Natural killer cell (primary cell): ENCODE data around the gene SYNDIG1. TPM values are rescaled to one million over a fixed set of nuclear protein-coding genes. Genes with fewer than 3 reads are reported as not detected.

Experiments used
- ATAC-seq, 3 donors: fragments of 150-1000 bp in 2 of 3; fragments of 200-7000 bp in 1 of 3; cut with Tn5 transposase; 1 replicate in 1 of 3; 2 replicates in 2 of 3; pipeline ENCODE4 v1.10.0; 2021; ENCODE audit warnings: mild to moderate bottlenecking in 2 of 3, moderate library complexity in 2 of 3
- DNase-seq, 2 donors: peaks; one replicate each; pipeline versions ENCODE4 v3.0.0 to v3.0.0-alpha.2; 2013 to 2021; ENCODE audit warnings: mixed read lengths in 1 of 2
- H3K27ac ChIP-seq: one replicate; pipeline ENCODE4 v1.5.1; 2013; ENCODE audit warnings: mild to moderate bottlenecking, low read length
- H3K27me3 ChIP-seq: one replicate; pipeline ENCODE4 v1.6.1; 2013; ENCODE audit warnings: low read length; ENCODE audit not compliant: control insufficient read depth, insufficient read depth
- H3K36me3 ChIP-seq: one replicate; pipeline ENCODE4 v1.6.1; 2013; ENCODE audit warnings: low read length; ENCODE audit not compliant: control insufficient read depth, insufficient read depth
- H3K4me1 ChIP-seq: one replicate; pipeline ENCODE4 v1.6.1; 2013; ENCODE audit warnings: low read length; ENCODE audit not compliant: control insufficient read depth, insufficient read depth
- H3K4me3 ChIP-seq: one replicate; pipeline ENCODE4 v1.5.1; 2013; ENCODE audit warnings: low read length
- H3K9me3 ChIP-seq: one replicate; pipeline ENCODE4 v1.6.1; 2013; ENCODE audit warnings: low read length; ENCODE audit not compliant: control insufficient read depth, insufficient read depth
- H3K27ac Mint-ChIP-seq, 2 donors: one replicate each; pipeline ENCODE4 v1.8.0; 2022; ENCODE audit warnings: mild to moderate bottlenecking in 2 of 2, mixed read lengths in 2 of 2, moderate library complexity in 1 of 2
- H3K27me3 Mint-ChIP-seq, 2 donors: one replicate each; pipeline ENCODE4 v1.8.0; 2022; ENCODE audit warnings: low read depth in 2 of 2, mixed read lengths in 2 of 2
- H3K36me3 Mint-ChIP-seq: one replicate; pipeline ENCODE4 v1.8.0; 2022; ENCODE audit warnings: mixed read lengths
- H3K4me1 Mint-ChIP-seq, 2 donors: one replicate each; pipeline ENCODE4 v1.8.0; 2022; ENCODE audit warnings: mixed read lengths in 2 of 2
- H3K4me3 Mint-ChIP-seq: one replicate; pipeline ENCODE4 v1.8.0; 2022; ENCODE audit warnings: mild to moderate bottlenecking, moderate library complexity, mixed read lengths
- H3K9me3 Mint-ChIP-seq, 2 donors: one replicate each; pipeline ENCODE4 v1.8.0; 2022; ENCODE audit warnings: mixed read lengths in 2 of 2
- WGBS: methylation state at CpG from one replicate; pipeline ENCODE4 v1.1.7; 2013; ENCODE audit warnings: missing lambda C conversion rate; ENCODE audit not compliant: insufficient coverage; 5-methylcytosine and 5-hydroxymethylcytosine counted together
- intact Hi-C: fragments of 100-400 bp; cut with micrococcal nuclease; formaldehyde crosslinking; loops from one replicate; pipeline ENCODE4 v1.14.2; 2022
- total RNA-seq, 4 donors: library from RNA; stranded (reverse); fragments of 120-200 nt in 1 of 4; gene quantifications; one replicate each; pipeline versions ENCODE4 v1.2.3 to v1.2.4, GENCODE V29; 2013 to 2022
- TF ChIP-seq, protein P1 (sequence below): fragments of 200-600 bp; IDR thresholded peaks from one replicate; pipeline ENCODE4 v1.8.0; 2022; ENCODE audit warnings: antibody characterized with exemption

SYNDIG1 gene
- total RNA-seq, 3 donors from 2014 or later (not counting 1 experiment from before 2014, with no cell fraction given), result not detected

DNA sequence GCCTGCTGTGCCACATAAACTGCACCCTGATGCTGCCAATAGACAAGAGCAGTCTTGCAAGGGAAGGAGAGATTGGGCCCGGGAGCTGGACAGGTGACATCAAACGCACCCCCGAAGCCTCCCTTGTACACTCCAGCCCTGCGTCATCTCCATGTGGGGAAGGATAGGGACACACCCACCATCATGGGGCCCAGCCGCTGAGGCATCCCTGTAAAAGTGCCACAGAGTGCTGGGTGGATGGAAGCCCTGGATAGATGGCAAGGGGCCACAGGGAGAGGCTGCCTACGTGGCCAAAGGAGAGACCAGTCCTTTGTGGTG lies 117.1 kb downstream of the SYNDIG1 start:
- DNase-seq (no peak), ATAC-seq (no peak)
- 77% methylated on average over 6 of the region's 6 CpGs for WGBS
- Histone ChIP-seq H3K4me1 (no peaks in the 10 kb centered on the region), H3K36me3 (no peaks in the 10 kb centered on the region), H3K27ac (no peak overlapping the region), H3K4me3 (no peak overlapping the region), H3K9me3 (no peaks in the 10 kb centered on the region), H3K27me3 (no peaks in the 10 kb centered on the region)
- Mint-ChIP-seq H3K27me3 (no peaks in the 10 kb centered on the region), H3K4me3 (no peak overlapping the region), H3K36me3 (no peaks in the 10 kb centered on the region), H3K9me3 (no peaks in the 10 kb centered on the region), H3K27ac (no peak overlapping the region), H3K4me1 (no peaks in the 10 kb centered on the region)
- intact Hi-C loops, result no loop called here
- TF ChIP-seq, protein P1, sequence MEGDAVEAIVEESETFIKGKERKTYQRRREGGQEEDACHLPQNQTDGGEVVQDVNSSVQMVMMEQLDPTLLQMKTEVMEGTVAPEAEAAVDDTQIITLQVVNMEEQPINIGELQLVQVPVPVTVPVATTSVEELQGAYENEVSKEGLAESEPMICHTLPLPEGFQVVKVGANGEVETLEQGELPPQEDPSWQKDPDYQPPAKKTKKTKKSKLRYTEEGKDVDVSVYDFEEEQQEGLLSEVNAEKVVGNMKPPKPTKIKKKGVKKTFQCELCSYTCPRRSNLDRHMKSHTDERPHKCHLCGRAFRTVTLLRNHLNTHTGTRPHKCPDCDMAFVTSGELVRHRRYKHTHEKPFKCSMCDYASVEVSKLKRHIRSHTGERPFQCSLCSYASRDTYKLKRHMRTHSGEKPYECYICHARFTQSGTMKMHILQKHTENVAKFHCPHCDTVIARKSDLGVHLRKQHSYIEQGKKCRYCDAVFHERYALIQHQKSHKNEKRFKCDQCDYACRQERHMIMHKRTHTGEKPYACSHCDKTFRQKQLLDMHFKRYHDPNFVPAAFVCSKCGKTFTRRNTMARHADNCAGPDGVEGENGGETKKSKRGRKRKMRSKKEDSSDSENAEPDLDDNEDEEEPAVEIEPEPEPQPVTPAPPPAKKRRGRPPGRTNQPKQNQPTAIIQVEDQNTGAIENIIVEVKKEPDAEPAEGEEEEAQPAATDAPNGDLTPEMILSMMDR, result no peak

DNA sequence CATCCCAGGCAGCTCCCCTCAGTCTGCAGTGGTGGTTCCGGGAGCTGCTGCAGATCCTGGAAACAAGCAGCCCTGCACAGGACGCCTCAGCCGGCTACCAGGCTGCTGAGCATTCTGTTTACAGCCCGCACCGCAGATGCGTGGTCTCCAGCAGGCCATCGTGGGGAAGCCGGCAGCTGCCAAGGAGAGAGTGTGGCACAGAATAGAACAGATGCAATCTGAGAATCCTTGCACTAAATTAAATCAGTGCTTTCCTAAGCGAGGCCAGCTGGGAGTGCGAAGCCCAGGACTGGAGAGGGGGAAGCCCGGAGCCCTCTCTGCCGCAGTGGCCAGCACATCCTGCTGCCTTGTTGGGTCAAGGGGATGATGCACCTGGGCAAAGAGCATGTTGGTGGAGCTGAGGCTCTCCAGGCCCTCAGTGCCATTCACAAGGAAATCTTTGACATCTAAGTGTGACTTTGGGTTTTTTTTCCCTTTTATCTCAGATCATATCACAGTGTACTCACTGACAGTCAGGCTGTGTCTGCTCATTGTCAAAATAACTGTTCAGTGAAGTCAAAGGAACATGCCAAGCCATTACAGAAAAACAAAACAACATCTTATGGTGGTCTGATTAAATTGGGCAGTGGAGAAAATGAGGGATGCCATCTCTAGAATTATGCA lies 118.1 kb downstream of the SYNDIG1 start:
- Histone ChIP-seq H3K4me3 (no peak overlapping the region), H3K4me1 (no peaks in the 10 kb centered on the region), H3K27ac (no peak overlapping the region), H3K27me3 (no peaks in the 10 kb centered on the region), H3K9me3 (no peaks in the 10 kb centered on the region), H3K36me3 (no peaks in the 10 kb centered on the region)
- DNase-seq, result no peak
- no peaks in the 10 kb centered on the region for H3K9me3 Mint-ChIP-seq
- no peaks in the 10 kb centered on the region for H3K4me1 Mint-ChIP-seq
- no peaks in the 10 kb centered on the region for H3K27me3 Mint-ChIP-seq
- no peaks in the 10 kb centered on the region for H3K36me3 Mint-ChIP-seq
- WGBS, result 91% methylated on average over 12 of the region's 12 CpGs
- H3K27ac Mint-ChIP-seq, result no peak overlapping the region
- TF ChIP-seq, protein P1, result no peak
- no peak overlapping the region for H3K4me3 Mint-ChIP-seq
- intact Hi-C loops, result no loop called here
- ATAC-seq, result no peak

DNA sequence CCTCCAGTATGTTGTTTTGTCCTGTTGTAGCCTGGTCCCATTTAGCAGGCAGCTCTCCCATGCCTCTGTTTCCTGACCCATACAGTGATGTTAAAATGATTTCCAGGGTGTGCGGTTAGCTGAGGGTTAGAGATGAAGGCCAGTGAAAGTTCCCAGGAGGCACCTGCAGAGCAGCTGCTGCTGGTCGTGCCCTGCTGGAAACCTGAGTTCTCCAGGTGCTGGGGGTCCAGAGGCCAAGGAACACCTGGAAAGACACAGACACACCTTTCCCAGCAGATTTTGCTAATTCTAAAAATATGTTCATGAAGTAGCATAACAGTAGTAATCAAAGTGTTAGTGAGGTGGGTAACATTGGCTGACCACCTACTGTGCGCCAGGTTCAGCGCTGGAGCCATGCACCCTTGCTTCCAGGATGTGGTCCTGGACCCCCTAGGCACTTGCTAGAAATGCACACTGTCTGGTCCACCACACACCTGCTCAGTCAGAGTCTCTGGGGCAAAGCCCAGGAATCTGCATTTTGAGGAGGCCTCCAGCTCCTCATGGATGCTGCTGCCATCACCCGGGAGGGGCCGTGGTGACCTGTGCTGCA lies 118.7 kb downstream of the SYNDIG1 start:
- Mint-ChIP-seq H3K9me3 (no peaks in the 10 kb centered on the region), H3K4me3 (no peak overlapping the region), H3K27ac (no peak overlapping the region), H3K36me3 (no peaks in the 10 kb centered on the region), H3K4me1 (no peaks in the 10 kb centered on the region), H3K27me3 (peaks cover 0 to 3% of the 10 kb centered on the region in 2 donors)
- Histone ChIP-seq H3K27ac (no peak overlapping the region), H3K4me3 (no peak overlapping the region), H3K36me3 (no peaks in the 10 kb centered on the region), H3K9me3 (no peaks in the 10 kb centered on the region), H3K27me3 (no peaks in the 10 kb centered on the region), H3K4me1 (no peaks in the 10 kb centered on the region)
- intact Hi-C loops, result no loop called here
- ATAC-seq (no peak), DNase-seq (no peak)
- 87% methylated on average over 6 of the region's 6 CpGs for WGBS
- TF ChIP-seq, protein P1, result no peak
